Stimulated activated CD8-positive, alpha-beta memory T cell treated with anti-CD3 and anti-CD28 coated beads, Interleukin-15, amount 100 ng/mL, for 24 hours (primary cell): ENCODE measurements around the gene FAM110A.
"Not testable (repeated sequence)": the region's sequence is repeated elsewhere in the genome, so short reads cannot be mapped to it uniquely, and the experiment has no call there.

Experiments
- DNase-seq: peaks from one replicate; pipeline ENCODE4 v3.0.0-alpha.2; 2020; ENCODE audit warnings: low read depth

FAM110A gene

GRCh38 chr20:873875-874607 is 40.5 kb downstream of the FAM110A start:
- no peak for DNase-seq

GRCh38 chr20:875115-875514 is 41.6 kb downstream of the FAM110A start:
- no peak for DNase-seq

GRCh38 chr20:877814-878213 is 44.3 kb downstream of the FAM110A start:
- DNase-seq: no peak

- DNase-seq: no peak
Observed at GRCh38 chr20:878511-879307, 45.2 kb downstream of the FAM110A start.

GRCh38 chr20:879626-880025 is 46.1 kb downstream of the FAM110A start:
- no peak for DNase-seq

- DNase-seq: no peak
Observed at GRCh38 chr20:881051-881782, 47.7 kb downstream of the FAM110A start.

- no peak for DNase-seq
Observed at GRCh38 chr20:881783-882144, 48.2 kb downstream of the FAM110A start.

- no peak for DNase-seq
Observed at GRCh38 chr20:884983-885952, 51.8 kb downstream of the FAM110A start.

- no peak for DNase-seq
Observed at GRCh38 chr20:887137-887536, 53.6 kb downstream of the FAM110A start.

- no peak for DNase-seq
Observed at GRCh38 chr20:888057-888456, 54.5 kb downstream of the FAM110A start.

GRCh38 chr20:889106-889505 is 55.6 kb downstream of the FAM110A start:
- DNase-seq: no peak

GRCh38 chr20:889932-890463 is 56.5 kb downstream of the FAM110A start:
- DNase-seq: no peak

- no peak for DNase-seq
Observed at GRCh38 chr20:890666-891057, 57.1 kb downstream of the FAM110A start.

- DNase-seq: no peak
Observed at GRCh38 chr20:891058-891705, 57.7 kb downstream of the FAM110A start.

- DNase-seq: no peak
Observed at GRCh38 chr20:891706-892080, 58.2 kb downstream of the FAM110A start.

- not testable (repeated sequence) for DNase-seq
Observed at GRCh38 chr20:892371-892770, 58.9 kb downstream of the FAM110A start.
